HG03097 (cell line): Measurements from ENCODE around the gene UMAD1.
A peak's percentile ranks its signal among the peaks of the same experiment; 100 is the strongest.
"Not testable (repeated sequence)": the region's sequence is repeated elsewhere in the genome, so short reads cannot be mapped to it uniquely, and the experiment has no call there.

ENCODE experiments used
- ATAC-seq: cut with Tn5 transposase; IDR thresholded peaks from one replicate; pipeline ENCODE4 v1.9.1; 2021; ENCODE audit not compliant: unreplicated experiment, low FRiP score

UMAD1 gene

DNA sequence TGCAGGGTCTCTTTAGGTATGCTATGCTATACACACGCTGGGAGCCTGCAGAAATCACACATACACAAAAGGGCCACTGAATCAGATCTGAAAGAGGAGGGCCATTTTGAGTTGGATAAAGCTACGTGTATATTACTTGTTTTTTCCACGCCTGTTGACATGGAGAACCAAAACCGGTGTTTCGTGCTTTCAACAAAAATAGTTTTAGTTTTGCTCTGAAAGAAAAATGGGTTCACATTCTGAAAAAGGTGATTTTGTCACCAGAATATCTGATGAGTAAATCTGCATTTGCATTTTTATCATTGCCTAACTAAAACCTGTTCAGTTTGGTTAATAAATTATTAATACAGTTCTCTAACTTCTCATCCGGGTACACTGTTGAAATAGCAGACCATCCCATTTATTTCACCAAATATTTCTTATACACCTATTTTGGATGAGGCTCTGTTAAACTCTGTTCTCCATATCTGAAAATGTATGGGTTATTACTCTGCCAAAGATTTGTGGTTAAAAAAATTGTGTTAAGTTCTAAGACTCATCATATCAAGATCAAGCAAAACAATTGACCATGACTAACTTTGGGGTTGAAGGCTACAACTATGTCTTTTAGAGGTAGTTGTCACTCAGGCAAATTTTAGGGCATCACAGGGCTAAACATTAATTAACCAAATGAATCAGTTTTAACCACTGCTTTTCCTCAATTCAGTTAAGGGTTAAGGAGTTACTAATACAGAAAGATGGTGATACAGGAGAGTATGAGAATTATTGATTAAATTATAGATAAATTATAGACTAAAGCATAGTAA, 179.1 kb downstream of the UMAD1 start:
- peak; percentile 58 for ATAC-seq

DNA sequence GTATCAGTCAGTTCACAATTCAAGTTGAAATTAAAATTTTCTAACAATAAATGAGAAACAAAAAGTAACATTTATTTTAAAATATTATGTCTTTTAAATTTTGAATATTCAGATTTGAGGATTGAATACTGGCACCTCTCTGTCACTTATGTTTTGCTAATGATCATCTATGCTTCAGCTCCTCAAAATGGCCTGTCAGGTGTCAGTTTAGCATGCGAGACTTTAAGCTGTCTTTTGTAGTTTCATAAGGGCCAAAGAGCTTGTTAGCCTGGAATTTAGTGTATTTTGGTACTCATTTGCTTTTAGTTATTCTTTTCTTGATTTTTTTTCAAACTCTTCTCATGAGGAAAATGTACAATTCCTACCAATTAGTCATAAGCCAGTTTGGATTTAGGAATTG, 179.9 kb downstream of the UMAD1 start:
- ATAC-seq: no peak

DNA sequence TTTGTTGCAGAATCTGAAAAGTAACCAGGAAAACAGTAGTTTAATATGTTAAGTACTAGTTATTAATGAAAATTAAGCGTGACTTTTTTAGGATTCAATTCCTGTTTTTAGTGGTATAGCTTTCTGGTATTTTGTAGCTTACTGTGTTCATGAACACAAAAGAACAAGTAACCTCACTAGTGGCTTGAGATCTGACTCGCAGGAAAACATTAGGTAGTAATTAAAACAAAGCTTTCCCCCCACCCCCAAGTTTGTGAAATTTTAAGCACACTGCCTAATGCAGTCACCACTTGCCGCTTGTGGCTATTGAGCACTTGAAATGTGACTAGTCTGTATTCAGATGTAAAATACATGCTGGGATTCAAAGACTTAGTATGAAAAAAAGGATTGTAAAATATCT, 180.4 kb downstream of the UMAD1 start:
- ATAC-seq: no peak

DNA sequence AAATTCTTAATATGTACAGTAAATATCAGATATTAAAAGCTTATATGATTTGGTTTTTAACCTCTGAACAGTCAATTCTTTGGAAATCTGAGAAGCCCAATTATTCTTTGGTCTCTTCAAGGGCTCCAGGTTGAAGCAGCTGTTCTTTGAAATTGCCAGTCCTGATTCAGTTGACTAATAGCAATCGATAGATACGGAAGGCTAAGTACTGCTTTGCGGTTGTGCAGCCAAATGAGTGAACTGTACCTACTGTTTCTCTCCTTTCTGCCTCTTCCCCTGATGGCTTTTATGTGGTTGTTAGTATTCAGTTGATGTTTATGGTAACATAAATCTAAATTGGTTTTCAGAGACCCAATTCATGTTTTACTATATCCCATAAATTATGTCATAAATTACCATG, 181.0 kb downstream of the UMAD1 start:
- no peak for ATAC-seq

DNA sequence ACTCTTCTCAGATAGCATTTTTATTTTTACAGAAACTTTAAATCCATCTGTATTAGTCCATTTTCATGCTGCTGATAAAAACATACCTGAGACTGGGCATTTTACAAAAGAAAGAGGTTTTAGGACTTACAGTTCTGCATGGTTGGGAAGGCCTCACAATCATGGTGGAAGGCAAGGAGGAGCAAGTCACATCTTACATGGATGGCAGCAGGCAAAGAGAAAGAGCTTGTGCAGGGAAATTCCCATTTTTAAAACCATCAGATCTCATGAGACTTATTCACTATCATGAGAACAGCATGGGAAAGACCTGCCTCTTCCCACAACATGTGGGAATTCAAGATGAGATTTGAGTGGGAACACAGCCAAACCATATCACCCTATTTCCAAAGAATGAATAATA, 184.7 kb downstream of the UMAD1 start:
- ATAC-seq: not testable (repeated sequence)

DNA sequence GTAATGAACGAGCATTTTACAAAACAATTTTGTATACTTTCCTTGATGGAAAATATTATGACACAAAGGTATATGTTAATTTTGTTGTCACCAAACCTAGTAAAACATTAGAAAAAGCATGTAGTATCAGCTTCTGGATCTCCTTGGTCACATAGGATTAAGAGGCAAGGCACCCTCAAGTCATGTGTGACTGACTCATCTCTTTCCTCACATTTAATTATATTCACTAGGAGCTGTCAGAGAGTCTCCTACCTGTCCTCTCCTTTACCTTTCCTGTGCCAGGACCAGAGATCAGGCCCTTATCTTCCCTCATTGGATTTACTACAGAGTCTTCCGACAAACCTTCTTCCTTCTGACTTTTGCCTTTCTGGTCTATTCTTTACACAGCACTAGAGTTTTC, 189.1 kb downstream of the UMAD1 start:
- no peak for ATAC-seq

DNA sequence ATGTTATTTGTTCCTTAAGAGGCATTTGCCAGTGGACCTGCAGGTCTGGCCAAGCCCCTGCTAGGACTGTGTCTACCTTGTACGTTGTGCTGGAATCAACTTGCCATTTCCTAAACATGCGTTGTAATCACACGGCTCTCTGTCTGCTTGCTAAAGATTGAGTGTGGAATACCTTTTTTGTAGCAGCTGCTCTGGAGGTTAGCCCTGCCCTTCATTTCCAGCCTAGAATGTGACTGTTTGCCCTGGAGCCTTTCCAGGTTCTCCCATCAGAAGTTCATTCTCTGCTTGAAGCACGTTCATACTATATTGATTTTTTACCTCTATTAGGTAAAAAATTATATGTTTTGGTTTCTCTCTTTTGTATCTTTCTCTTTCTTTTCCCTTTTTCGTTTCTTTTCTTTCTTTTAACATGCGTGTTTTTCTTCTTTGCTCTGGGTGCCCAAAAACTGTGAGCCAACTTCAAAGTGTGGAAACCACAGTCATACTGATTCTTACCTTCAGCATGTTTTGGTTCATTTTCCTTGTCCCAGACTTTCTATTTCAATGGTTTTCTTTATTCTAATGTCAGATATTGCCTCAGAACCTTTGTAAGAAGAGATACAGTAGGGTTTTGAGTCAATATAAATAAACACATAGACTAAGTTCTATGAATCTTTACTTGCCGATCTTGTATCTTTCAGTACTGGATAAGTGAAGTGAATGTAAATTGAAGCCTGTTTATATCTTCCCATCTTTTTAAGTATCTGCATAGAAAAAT, 189.7 kb downstream of the UMAD1 start:
- no peak for ATAC-seq

DNA sequence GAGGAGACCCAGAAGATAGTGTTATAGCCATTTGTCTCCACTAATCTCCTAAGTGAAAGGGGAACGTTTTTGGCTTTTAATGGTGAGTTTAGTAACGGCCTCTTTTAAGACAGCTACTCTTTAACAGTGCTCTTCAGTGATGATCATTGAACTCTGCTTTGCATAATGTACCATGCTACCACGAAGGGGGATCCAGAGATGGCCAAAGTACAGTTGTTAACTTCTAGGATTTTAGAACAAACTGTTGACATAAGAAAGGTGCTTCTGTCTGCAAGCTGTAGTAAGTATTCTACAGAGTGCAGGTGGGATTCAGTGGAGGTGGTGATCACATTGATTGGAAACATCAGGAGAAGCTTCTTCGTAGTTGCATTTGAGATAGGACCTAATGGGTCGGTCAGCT, 192.0 kb downstream of the UMAD1 start:
- no peak for ATAC-seq

DNA sequence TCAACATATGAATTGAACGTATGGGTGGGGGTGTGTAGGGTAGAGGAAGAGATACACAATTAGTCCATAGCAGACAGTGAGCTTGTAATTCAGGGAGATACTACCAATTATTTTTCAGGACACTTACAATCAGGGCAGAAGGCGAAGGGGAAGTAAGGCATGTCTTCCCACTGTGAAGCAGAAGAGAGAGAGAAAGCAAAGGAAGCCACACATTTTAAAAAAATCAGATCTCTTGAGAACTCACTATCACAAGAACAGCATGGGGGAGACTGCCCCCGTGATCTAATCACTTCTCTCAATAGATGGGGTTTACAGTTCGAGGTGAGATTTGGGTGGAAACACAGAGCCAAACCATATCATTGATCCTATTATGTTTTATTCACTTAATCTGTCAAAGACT, 194.2 kb downstream of the UMAD1 start:
- ATAC-seq: no peak

DNA sequence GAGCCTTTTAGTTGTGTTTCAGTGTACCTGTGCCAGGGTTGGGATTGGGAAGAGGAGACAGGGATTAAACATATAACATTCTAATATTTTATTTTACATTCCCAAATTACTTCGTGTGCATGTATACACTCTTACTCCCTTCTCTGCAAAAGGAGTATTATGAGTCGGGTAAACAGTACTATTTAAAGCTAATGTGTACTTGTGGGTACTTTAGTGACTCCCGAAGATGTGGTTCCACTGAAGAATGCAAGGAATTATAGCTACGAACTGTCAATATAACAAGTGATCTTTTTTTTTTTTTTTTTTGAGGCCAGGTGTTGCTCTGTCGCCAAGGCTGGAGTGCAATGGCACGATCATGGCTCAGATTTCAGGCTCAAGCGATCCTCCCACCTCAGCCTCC, 200.5 kb downstream of the UMAD1 start:
- ATAC-seq: no peak

DNA sequence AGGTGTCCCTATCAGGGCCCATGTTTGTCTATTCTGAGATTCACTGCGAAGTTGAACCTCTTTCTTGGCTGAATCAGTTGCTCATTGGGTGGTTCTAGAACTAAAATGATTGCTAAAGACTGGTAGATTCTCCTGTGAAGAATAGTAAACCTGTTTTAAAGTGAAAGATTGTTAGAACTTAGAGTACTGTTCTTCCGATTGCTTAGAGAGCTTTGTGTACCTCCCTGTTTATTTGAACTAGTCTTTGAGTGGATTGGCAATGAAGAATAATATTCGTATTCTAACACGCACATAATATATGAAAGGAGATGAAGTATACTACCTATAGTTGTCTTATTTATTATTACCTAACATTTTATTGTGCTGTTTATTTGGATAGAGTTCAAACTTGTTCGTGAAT, 202.7 kb downstream of the UMAD1 start:
- ATAC-seq: no peak

DNA sequence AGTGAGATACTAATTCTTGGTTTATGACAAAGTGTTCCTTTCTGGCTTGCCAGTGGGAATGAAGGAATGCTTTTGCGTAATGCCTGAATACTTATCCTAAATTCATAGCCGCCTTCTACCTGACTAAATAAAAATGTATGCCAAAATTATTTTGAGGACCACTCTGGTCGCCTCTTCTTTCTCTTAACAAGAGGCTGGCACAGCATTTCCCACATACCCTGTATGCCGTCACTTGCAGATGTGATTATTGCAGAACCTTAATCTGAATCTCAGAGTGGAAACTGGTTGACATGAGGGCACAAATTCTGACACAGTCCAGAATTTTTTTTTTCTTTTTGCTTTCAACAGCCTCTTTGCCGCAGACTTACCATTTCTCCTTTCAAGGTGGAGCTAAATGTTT, 203.4 kb downstream of the UMAD1 start:
- no peak for ATAC-seq

DNA sequence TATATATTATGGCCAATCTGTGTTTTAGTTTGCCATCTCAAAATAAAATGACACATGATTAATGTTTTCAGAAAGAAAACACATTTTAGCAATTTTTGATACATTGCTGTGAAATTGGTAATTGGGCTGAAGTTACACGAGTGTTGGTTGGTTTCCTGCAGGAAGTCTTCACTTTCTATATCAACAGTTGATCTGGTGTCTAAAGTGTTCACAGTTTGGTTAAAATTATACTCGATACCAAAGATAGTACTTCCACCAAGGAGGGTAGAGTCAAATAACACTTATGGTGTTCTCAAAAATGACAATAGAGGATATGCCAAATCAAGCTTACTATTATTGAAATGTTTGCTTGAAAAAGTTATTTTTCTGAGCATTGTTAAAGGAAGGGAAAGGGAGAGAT, 207.7 kb downstream of the UMAD1 start:
- ATAC-seq: peak; percentile 87

DNA sequence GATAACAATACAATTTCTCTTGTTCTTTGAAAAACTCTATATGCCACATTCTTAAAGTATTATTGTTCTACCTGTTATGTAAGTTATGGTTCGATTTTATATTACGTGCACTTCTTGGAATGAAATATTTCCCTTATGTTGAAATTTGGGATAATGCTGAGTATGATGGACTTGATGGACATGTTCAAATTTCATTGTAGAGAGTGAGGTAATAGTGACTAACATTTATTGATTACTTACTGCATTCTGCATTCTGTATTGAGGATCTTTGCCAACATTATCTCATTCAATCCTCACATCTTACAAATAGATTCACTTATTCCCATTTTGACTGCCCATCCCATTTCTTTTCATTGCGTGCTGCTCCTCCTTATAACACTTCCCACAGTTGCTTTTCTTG, 208.3 kb downstream of the UMAD1 start:
- ATAC-seq: no peak

DNA sequence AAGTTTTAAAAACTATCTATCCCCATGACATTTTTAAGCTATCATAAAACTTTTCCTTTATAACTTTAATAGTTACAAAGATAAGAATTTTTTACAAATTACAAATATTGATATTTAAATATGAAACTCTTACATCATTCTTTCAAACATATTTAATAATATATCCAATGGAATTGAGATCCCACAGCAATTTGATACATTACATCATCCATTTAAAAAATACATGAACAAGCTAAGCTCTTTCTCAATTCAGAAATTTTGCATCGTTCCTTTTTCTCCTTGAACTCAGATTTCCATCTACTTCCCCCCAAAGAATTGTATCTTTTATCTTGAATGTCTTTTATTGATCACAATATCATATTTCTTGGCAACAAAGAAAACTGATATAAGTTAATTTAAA, 209.6 kb downstream of the UMAD1 start:
- ATAC-seq: no peak

DNA sequence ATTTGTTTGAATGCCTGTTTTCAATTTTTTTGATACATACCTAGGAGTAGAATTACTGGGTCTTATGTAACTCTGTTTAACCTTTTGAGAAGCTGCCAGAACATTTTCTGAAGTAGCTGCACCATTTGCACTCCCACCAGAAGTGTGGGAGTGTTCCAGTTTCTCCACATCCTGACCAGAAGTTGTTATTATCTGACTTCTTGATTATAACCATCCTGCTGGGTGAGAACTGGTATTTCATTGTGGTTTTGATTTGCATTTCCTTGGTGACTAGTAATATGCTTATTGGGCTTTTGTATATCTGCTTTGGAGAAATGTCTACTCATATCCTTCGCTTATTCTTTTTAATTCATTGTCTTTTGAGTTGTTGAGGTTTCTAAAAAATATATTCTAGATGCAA, 210.8 kb downstream of the UMAD1 start:
- ATAC-seq: no peak

DNA sequence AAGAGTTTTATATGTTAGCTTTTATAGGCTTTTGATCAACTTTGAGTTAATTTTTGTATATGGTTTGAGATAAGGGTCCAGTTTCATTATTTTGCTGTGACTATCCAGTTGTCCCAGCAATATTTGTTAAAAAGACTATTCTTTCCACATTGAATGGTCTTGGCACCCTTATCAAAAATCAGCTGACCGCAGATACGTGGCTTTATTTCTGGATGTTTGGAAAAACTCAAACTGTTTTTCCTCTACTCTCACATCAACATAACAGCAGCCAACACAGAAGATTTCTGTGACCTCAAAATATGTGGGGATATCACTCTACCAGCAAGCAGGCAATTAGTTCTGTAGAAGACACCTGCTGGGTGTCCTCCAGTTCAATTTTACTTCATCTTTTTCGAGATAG, 211.4 kb downstream of the UMAD1 start:
- no peak for ATAC-seq

DNA sequence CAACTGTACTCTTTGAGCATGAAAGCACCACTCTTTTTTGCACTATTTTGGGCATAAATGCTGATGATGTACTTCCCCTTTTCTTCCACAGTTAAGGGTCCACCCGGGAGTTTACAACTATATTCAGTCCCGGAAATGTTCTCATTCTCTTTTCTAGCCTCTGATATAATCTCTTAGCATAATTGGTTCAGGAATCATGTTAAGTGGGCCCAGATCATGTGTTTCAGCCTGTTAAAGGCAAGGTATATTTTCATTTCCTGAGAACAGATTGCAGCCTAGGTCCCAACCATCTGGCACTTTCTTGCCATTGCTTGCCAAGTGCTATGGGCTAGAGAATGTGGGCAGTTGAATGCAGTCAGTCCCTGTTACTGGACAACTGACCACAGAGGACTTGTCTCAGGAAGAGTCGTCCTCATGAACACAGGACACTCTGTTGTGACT, 216.6 kb downstream of the UMAD1 start:
- ATAC-seq: no peak

DNA sequence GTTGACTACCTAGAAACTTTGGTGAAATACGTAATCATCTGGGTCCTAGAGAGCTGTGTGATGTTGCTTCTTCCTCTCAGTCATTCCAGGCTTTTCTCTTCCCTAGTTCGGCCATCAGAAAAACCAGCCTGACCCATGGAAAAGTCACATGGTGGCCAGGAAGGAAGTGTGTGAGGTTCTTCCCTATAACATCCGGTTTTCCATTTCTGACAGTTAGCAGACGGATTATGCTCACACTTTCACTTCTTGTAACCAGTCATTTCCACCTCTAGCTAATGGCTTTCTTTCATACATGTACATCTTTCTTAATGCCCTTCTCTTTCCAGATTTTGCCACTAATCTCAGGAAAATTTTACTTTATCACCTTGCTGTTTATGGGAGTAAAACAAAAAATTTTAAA, 218.0 kb downstream of the UMAD1 start:
- no peak for ATAC-seq

DNA sequence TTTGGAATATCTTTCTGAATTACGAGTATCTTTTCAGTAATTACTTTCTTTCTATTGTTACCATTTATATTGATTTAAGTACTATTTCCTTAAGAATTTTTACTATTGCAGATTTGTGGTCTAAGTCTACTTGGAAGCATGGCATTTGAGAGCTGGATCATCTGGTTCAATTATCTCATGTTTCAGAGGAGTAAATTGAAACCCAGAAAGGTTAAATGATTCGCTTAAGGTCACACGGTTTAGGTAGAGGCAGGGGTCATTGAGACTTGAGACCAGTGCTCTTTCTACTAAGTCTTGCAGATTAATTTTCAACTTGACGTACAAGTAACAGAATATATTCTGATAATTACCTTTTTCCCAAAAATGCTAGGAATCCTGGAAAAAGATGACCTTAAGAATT, 218.9 kb downstream of the UMAD1 start:
- no peak for ATAC-seq

DNA sequence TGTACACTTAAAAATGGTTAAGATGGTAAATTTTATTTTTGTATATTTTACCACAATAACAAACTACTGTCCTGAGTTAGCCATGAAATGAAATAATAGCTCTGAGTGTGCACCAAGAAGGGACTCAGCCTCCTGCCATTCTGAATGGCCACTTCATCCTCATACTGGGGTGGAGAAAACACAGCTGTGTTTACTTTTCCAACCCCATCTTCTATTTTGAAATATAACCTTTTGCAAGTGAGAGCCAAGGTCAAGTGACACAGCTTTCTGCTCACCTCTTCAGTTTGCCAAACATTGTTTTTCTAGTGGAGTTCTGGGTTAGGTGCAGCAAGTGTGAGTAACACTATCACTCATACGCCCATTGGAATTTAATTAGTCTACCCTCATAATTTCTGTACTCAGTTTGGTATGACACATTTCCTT, 220.7 kb downstream of the UMAD1 start:
- no peak for ATAC-seq

DNA sequence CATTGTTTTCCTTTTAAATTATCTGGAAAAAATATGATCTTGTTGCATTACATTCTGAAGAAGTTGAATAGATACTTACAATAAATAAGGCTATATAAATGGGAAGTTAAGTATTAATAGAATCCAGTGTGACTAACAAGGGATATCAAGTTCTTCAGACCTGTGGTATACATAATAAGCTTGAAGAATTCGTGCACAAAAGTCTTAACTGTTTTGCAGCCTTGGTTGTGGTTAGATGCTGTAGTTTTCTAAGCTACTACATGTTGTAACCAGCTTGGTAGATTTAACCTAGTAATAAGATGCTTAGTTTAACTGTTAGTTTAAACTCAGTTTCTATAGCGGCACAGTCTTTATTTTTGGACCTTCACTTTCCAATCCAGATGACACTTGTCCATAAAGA, 221.8 kb downstream of the UMAD1 start:
- ATAC-seq: no peak
